Endodermal cell (in vitro differentiated cells): Measurements from ENCODE around the gene TNKS2. TPM values are rescaled to one million over a fixed set of nuclear protein-coding genes. Genes with fewer than 3 reads are reported as not detected.
A peak's percentile ranks its signal among the peaks of the same experiment; 100 is the strongest.

Experiments used
- DNase-seq: peaks from one replicate; pipeline ENCODE4 v3.0.0-alpha.2; 2017
- H3K27ac ChIP-seq: 2 replicates; pipeline ENCODE4 v1.5.1; 2013; ENCODE audit warnings: mild to moderate bottlenecking, low read depth, low read length, moderate library complexity
- H3K27me3 ChIP-seq: 2 replicates; pipeline ENCODE4 v1.6.1; 2013; ENCODE audit warnings: mild to moderate bottlenecking, low read length, moderate library complexity; ENCODE audit not compliant: insufficient read depth, control insufficient read depth, poor library complexity, severe bottlenecking
- H3K36me3 ChIP-seq: 2 replicates; pipeline ENCODE4 v1.7.0; 2013; ENCODE audit warnings: mild to moderate bottlenecking, low read length, moderate library complexity; ENCODE audit not compliant: control insufficient read depth, insufficient read depth
- H3K4me1 ChIP-seq: one replicate; pipeline ENCODE4 v1.7.0; 2013; ENCODE audit warnings: low read length; ENCODE audit not compliant: control insufficient read depth, insufficient read depth
- H3K4me3 ChIP-seq: 2 replicates; pipeline ENCODE4 v1.5.1; 2013; ENCODE audit warnings: mild to moderate bottlenecking, low read length, moderate library complexity
- H3K9ac ChIP-seq: 2 replicates; pipeline ENCODE4 v1.6.1; 2013; ENCODE audit warnings: mild to moderate bottlenecking, low read length, moderate library complexity; ENCODE audit not compliant: poor library complexity, severe bottlenecking; ENCODE audit errors: extremely low read depth
- H3K9me3 ChIP-seq: 2 replicates; pipeline ENCODE4 v1.6.1; 2013; ENCODE audit warnings: mild to moderate bottlenecking, low read length, moderate library complexity; ENCODE audit not compliant: control insufficient read depth
- H3K27ac Mint-ChIP-seq: 2 replicates; pipeline ENCODE4 v1.8.0; 2020; ENCODE audit warnings: mixed read lengths
- H3K27me3 Mint-ChIP-seq: 2 replicates; pipeline ENCODE4 v1.8.0; 2021; ENCODE audit warnings: mild to moderate bottlenecking, mixed read lengths; ENCODE audit not compliant: insufficient read depth
- H3K36me3 Mint-ChIP-seq: 2 replicates; pipeline ENCODE4 v1.8.0; 2020; ENCODE audit warnings: low read depth, mixed read lengths
- H3K4me1 Mint-ChIP-seq: 2 replicates; pipeline ENCODE4 v1.8.0; 2020; ENCODE audit warnings: mixed read lengths
- H3K4me3 Mint-ChIP-seq: 2 replicates; pipeline ENCODE4 v1.8.0; 2020; ENCODE audit warnings: mild to moderate bottlenecking, moderate library complexity, mixed read lengths
- H3K9me3 Mint-ChIP-seq: 2 replicates; pipeline ENCODE4 v1.8.0; 2020; ENCODE audit warnings: mild to moderate bottlenecking, mixed read lengths
- WGBS, 2 experiments: methylation state at CpG; one replicate each; pipeline versions ENCODE4 v1.1.5 to v1.1.7; 2013; ENCODE audit warnings: missing lambda C conversion rate in 2 of 2, mixed read lengths in 1 of 2; ENCODE audit not compliant: insufficient coverage in 1 of 2, insufficient read length in 1 of 2; 5-methylcytosine and 5-hydroxymethylcytosine counted together
- total RNA-seq, 2 donors: library from RNA; stranded (reverse); fragmentation: NEBNext Ultra II Directional in 1 of 2; extraction: Animal tissue kit (Norgen Biotek cat#: 25700) in 1 of 2; gene quantifications; 2 replicates in 1 of 2; 3 replicates in 1 of 2; pipeline ENCODE4 v1.2.1, GENCODE V29; 2021
- TF ChIP-seq, protein P1 (sequence below): fragments of 200-600 bp; sonication (generic); conservative IDR thresholded peaks from 2 replicates; pipeline ENCODE4 v1.5.0; 2021; ENCODE audit warnings: antibody characterized with exemption, mild to moderate bottlenecking

The TNKS2 gene
- total RNA-seq, 2 donors from 2014 or later: 51.3 to 59.9 TPM

DNA sequence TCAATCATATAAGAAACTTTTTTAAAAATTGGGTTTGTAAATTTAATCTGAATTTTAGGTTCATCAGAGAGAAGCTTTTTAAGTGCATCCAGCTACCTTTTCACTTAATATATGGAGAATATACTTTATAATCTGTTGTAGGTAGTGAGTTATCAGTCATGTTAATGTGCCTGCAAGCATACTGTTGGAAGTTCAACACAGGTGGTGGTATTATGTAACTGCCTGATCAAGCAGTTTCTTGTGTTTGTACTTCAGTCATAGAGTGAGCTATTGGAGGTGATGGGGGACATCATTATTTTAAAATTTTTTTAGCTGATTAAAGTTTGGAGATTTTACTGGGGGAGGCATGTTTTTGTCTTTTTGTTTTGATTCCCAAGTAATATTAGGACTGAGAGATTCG lies 2.5 kb downstream of the TNKS2 start:
- 86 to 100% methylated on average over 1 of the region's 1 CpG for WGBS, 2 experiments
- TF ChIP-seq, protein P1, sequence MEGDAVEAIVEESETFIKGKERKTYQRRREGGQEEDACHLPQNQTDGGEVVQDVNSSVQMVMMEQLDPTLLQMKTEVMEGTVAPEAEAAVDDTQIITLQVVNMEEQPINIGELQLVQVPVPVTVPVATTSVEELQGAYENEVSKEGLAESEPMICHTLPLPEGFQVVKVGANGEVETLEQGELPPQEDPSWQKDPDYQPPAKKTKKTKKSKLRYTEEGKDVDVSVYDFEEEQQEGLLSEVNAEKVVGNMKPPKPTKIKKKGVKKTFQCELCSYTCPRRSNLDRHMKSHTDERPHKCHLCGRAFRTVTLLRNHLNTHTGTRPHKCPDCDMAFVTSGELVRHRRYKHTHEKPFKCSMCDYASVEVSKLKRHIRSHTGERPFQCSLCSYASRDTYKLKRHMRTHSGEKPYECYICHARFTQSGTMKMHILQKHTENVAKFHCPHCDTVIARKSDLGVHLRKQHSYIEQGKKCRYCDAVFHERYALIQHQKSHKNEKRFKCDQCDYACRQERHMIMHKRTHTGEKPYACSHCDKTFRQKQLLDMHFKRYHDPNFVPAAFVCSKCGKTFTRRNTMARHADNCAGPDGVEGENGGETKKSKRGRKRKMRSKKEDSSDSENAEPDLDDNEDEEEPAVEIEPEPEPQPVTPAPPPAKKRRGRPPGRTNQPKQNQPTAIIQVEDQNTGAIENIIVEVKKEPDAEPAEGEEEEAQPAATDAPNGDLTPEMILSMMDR: no peak
- peaks cover 45% of the 10 kb centered on the region for H3K4me1 Mint-ChIP-seq
- Histone ChIP-seq H3K4me1 (peaks cover 13% of the 10 kb centered on the region), H3K9me3 (no peaks in the 10 kb centered on the region), H3K36me3 (peaks cover 51% of the 10 kb centered on the region), H3K9ac (no peak overlapping the region), H3K4me3 (peak overlapping the region; percentile 85), H3K27ac (no peak overlapping the region), H3K27me3 (no peaks in the 10 kb centered on the region)
- H3K9me3 Mint-ChIP-seq: no peaks in the 10 kb centered on the region
- no peaks in the 10 kb centered on the region for H3K27me3 Mint-ChIP-seq
- no peak overlapping the region for H3K27ac Mint-ChIP-seq
- no peak for DNase-seq
- H3K4me3 Mint-ChIP-seq: peak overlapping the region; percentile 89
- H3K36me3 Mint-ChIP-seq: peaks cover 34% of the 10 kb centered on the region

- H3K4me1 Mint-ChIP-seq: peaks cover 31% of the 10 kb centered on the region
- H3K4me3 ChIP-seq: peak overlapping the region; percentile 26
- H3K36me3 Mint-ChIP-seq: peaks cover 52% of the 10 kb centered on the region
- no peak for DNase-seq
- H3K4me3 Mint-ChIP-seq: no peak overlapping the region
- WGBS, 2 experiments: 89 to 96% methylated on average over 2 to 3 of the region's 3 CpGs
- peaks cover 6% of the 10 kb centered on the region for H3K4me1 ChIP-seq
- H3K27ac ChIP-seq: no peak overlapping the region
- H3K27me3 Mint-ChIP-seq: no peaks in the 10 kb centered on the region
- H3K27me3 ChIP-seq: no peaks in the 10 kb centered on the region
- H3K9me3 Mint-ChIP-seq: no peaks in the 10 kb centered on the region
- no peaks in the 10 kb centered on the region for H3K9me3 ChIP-seq
- TF ChIP-seq, protein P1: no peak
- no peak overlapping the region for H3K27ac Mint-ChIP-seq
- H3K36me3 ChIP-seq: peaks cover 57% of the 10 kb centered on the region
- no peak overlapping the region for H3K9ac ChIP-seq
Measured at GRCh38 chr10:91803386-91804125, 5.3 kb downstream of the TNKS2 start.

GRCh38 chr10:91804126-91804510 lies 5.9 kb downstream of the TNKS2 start:
- Histone ChIP-seq H3K9ac (no peak overlapping the region), H3K36me3 (peaks cover 63% of the 10 kb centered on the region), H3K9me3 (no peaks in the 10 kb centered on the region), H3K4me3 (peak overlapping the region; percentile 26), H3K4me1 (peaks cover 6% of the 10 kb centered on the region), H3K27me3 (no peaks in the 10 kb centered on the region), H3K27ac (no peak overlapping the region)
- Mint-ChIP-seq H3K36me3 (peaks cover 58% of the 10 kb centered on the region), H3K27ac (no peak overlapping the region), H3K27me3 (no peaks in the 10 kb centered on the region), H3K4me1 (peaks cover 31% of the 10 kb centered on the region), H3K4me3 (no peak overlapping the region), H3K9me3 (no peaks in the 10 kb centered on the region)
- TF ChIP-seq, protein P1: no peak
- DNase-seq: no peak
